ENCODE results near the gene CCN6. TPM values are rescaled to one million over a fixed set of nuclear protein-coding genes. Genes with fewer than 3 reads are reported as not detected.
A peak's percentile ranks its signal among the peaks of the same experiment; 100 is the strongest.

Gene CCN6
- total RNA-seq = not detected in 2 replicates

DNA sequence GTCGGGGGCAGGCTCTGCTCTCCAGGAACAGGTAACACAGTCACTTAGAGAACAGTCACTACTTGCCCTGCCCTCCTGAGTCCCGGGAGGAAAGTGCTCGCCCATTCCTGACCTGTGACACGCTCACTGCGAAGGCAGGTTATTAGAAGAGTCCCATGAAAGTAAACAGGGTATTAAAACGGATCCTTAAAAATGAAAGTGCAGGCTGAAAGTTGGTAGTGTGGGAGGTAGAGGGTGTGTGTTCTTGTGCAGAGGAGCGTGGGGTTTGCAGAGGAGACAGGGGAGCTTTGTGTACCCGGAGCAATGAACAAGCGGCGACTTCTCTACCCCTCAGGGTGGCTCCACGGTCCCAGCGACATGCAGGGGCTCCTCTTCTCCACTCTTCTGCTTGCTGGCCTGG is at the start of gene CCN6:
CCN6 (plus strand) TSS at position 104 of the 400 bp plus-strand sequence; CDS start at position 358, 254 bp downstream.
- DNase-seq (ENCODE audit: low read depth in 2 of 2) = no peak

DNA sequence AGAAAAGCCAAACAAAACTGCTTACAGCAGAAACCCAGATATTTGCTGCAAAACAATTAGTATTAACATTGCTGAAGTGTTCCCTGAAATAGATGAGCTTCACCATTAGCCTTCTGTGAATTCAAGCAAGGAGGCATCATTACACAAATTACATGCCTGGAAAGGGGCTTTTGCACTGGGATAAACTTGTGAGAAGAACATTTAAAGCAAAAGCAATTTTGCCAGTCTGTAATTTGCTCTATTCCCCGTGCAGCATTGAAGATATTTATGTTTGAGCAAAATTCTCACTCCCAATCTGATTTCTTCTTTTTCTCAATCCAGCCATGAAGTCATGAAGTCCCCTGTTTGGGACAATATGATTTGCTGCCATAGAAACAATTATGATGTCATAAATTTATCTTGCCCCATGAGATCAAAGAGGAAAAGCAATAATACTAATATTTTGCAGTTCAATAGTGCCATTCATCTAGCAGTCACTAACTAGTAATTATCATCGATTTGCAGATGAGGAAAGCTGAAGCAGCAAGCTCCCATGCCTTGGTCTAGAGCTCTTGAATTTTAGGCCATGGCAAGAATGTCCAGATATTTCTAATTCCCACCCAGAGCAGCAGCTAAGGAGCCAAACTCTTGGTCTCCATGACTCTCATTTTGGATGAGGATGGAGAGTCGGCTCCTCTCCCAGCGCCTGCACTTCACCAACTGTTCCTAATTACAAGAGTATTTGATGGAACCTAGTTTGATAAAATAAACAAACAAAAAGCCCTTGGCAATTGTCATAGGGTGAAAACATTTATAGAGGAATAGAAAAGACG is 49.5 kb upstream of the CCN6 start:
- no peak for DNase-seq (ENCODE audit: low read depth in 2 of 2)

DNA sequence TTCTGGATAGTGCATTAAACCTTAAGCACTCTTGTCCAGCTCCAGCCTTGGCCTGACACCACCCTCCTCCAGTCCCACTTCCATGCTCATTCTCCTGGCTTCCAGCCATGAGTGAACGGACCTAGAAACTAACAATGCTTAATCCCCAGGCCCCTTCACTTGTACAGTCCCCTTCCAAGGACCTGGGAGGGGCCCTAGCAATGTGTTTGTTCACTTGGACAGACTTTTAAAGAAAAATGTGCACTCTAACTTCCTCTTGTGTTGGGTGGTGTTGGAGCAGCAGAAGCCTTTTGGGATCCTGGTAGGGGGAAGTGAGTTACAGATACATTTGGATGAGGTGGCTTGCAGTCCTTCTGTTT is 48.9 kb upstream of the CCN6 start:
- no peak for DNase-seq (ENCODE audit: low read depth in 2 of 2)

DNA sequence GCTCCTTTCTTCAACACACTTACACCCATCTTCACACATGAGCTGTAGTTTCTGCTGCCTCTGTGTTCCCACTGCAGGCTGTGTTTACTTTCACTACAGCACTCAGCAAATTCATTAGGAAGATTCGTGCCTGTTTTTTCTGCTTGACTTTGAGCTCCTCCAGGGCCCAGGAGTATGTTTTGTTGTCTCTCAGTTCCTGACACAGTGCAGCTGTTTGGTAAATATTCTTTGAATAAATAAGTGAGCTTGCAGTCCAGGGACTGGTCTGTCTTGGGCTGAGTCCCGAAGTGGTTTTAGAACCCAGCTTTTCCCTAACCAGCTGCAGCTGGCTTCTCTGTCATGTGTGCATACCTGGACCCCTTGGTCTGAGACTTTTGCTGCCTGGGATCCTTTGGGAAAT is 46.6 kb upstream of the CCN6 start:
- no peak for DNase-seq (ENCODE audit: low read depth in 2 of 2)

DNA sequence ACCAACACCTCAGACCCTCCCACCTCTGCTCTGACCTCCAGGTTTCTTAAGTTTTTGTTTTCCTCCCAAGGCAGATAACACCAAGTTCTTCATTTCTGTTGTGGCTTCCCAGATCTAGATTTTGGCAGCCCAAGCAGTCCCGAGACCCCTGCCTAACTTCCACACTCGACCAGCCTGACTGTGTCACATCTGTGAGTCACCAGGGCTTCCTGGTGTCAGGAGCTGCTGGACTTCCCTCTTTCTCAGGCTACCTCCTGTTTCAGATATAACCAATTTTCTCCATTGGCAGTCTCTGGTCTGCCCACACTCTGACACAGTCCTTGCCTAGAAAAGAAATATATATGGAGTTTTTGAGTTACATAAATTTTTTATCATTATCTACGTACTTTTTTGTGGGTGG is 46.1 kb upstream of the CCN6 start:
- DNase-seq (ENCODE audit: low read depth in 2 of 2) = peak in 1 of 2 donors; percentile 81

DNA sequence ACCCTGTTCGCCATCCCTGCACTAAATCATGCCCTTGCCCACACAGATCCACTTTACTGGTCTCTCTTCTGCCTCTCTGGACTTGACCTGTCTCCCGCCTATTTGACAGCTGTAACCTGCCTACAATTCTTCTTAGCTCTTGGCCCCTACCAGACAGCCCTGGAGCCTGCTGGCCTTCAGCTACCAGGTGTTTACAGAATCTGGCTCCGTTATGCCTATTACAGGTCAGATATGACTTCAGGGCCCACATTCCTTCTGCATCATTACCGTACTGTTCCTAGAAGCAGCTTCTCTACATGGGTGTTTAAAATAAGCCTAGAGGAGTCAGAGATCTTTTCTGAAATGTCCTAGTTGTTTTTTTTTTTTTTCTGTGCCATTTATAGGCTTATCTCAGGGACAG is 45.4 kb upstream of the CCN6 start:
- DNase-seq (ENCODE audit: low read depth in 2 of 2) = no peak

DNA sequence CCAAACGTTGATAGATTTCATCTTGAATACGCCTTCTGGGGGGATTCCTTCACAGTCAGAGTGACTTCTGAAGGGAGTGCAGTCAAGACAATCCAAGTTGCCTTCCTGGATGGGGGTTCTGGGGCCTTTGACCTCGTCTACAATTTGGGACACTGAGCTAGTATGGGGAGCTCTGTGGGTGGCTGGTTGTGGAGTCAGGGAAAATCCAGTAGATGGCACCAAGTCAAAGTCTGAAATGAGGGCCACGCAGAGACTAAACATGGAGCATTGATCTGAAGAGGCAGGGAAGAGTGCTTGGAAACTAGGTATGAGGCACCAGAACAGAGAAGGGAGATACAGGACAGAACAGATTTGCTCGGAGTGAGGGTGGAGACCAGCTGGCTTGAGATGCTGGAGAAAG is 43.6 kb upstream of the CCN6 start:
- peak; percentile 15 to 40 for DNase-seq (ENCODE audit: low read depth in 2 of 2)

DNA sequence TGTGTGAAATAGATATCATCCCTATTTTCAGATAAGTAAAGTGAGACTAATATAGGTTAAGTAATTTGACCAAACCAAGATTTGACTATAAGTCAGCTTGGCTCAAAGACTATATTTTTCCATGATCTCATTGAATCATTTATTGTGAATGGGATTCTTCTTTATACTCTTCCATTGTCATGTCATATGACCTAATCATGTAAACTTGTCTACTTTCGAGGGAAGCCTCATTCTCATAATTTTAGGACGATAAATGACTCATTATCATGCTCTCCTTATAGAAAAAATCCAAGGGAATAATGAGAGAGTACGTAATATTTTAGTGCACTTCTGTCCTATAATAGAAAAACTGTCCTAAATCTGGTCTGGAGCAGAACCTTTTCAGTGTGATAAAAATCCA is 40.9 kb upstream of the CCN6 start:
- DNase-seq (ENCODE audit: low read depth in 2 of 2) = peak in 1 of 2 donors; percentile 29

DNA sequence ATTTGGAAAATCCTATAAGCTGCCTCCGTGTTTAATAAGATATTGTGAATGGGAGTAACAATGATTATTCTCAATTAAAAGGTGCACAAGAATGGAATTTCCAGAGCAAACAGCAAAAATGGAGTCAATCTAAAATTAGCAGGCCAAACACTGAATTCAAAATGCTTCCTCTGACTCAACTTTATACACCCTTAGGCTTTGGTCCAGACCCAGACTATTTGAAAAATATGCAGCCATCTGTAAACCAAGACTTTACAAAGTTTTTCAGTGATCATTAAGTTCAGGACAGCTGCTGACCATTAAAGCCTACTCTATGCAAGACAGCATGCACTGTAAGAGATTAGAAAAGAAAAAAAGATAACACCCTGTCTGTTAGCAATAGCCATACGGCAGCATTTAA is 39.4 kb upstream of the CCN6 start:
- peak in 1 of 2 donors; percentile 39 for DNase-seq (ENCODE audit: low read depth in 2 of 2)

DNA sequence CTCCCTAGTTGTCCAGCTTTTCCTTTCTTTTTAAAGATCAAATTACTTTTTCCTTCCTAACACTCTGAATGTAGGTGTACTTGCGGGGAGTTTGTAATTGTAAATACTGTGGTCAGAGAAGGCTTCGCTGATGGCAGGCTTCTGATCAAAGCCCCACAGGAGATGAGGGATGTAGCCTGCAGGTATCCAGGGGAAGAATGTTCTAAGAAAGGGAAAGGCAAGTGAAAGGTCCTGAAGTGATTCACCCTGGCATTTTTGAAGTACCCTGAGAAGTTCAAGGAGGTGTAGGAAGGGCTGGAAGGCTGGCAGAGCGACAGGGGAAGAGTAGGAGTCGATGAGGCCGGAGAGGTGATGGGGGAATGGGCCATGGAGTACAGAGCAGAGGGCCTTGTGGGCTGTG is 38.2 kb upstream of the CCN6 start:
- no peak for DNase-seq (ENCODE audit: low read depth in 2 of 2)

DNA sequence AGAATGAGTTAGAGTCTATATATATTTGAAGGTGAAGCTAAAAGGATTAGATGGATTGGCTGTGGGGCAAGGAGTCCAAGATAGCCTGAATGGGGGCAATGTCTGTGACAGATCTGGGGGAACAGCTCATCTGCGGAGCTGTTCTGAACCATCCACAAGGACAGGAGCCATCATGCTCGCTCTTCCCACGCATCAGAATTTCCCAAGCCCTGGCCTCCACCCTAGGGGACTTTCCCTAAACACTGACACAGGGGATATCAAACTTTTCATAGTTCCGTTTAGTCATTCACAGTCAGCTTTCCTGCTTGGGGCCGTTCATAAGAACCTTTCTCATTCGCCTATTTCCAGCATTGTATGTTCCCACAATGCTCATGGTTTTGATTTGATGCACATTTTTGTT is 37.6 kb upstream of the CCN6 start:
- peak; percentile 89 to 92 for DNase-seq (ENCODE audit: low read depth in 2 of 2)

DNA sequence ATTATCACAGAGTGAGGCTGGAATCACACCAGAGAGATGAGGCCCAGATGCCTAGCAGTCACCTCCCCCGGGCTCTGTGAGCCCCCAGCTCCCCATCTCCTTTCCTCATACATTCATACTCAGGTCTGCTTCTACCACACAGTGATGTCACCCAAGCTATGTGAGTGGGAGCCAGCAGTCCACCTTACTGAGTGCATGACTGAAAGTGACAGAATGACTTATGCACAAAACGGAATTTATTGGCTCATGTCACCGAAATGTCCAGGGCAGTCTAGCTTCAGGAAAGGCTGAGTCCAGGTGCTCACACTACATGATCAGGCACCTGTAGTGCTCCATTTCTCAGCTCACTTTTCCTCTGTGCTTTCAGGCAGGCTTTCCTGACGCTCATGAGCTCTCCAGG is 36.7 kb upstream of the CCN6 start:
- DNase-seq (ENCODE audit: low read depth in 2 of 2) = peak in 1 of 2 donors; percentile 27

DNA sequence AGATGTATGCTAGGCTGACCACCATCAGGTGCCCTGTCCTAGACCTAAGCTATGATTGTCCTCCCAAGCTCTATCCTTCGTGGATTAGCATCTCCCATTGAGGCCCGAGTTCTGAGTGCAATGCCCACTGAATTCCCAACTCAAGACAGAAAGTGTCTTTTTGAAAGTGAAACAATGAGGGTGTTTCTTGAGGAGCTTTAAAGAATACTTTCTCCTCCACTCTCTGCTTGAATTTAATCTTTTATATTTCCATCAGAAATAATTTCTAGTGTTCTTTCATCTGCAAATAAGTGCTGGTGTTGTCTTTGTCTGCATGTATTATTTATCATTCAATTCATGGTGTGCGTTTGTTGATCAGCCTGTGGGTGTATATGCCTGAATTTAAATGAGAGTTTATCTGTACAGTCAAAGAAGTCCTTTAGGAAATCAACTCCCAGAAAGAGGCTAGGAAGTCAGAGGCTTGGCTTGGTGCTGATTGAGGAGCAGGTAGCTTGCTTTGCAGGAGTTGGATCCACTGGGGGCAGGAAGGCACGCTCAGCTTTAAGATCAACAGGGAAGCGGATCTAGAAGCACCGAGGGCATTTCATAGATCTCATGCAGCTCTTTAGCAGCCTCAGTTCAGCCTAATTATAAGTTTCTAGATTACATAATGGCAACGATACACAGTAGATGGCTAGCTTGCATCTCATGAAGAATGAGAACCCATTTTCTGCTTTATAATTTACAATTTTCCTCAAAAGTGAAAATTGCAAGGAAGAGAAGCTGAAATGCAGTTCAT is 36.0 kb upstream of the CCN6 start:
- DNase-seq (ENCODE audit: low read depth in 2 of 2) = no peak

DNA sequence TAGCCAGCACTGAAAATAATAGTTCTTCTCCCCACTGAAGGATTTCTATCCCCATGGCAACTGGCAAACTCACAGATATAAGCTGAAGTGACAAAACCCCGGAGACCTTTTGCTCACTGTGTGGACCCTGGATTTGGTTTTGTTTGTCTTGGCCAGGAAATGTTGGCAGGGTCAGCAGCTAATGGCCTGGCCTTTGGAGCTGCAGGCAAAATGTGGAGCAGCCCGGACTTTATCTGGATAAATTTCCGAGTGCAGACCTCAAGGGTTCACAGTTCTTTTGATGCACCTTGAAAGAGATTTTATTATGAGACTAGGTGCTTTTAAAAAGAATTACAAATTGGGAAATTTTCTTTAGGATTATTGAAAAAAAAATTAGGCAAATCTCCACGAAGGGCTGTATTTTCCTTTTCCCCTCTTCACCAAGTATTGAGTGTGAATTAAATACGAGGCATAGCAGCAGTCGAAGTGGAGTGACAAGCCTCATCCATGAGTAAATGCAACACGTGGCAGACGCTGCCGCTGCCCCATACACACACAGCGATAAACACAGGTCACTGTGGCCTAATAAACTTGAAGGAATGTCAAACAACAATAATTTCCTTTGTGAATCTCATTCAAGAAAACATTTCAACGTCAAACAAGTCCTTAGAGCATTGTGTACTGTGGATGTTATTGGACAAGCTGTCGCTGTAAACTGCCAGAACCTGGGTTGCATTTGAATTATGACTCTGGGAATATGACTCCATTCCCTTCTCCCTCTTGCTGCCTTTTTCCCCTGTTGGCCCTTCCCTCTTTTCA is 35.1 kb upstream of the CCN6 start:
- peak; percentile 88 to 95 for DNase-seq (ENCODE audit: low read depth in 2 of 2)

DNA sequence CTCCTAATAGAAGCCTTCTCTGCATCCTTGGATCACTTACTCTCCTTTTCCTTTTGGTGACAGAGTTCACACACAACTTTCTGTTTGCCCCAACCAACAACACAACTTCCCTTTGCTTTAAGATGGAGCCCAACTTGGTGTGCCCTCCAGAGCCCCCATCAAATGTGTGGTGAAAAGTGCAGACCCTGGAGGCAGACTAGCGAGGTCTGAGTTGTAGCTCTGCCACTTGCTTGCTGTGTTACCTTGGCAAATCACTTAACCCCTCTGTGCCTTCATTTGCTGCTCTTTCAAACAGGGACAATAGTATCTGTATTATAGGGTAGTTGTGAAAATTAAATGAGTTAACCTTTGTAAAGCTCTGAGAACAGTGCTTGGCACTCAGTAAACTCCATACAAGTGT is 34.3 kb upstream of the CCN6 start:
- DNase-seq (ENCODE audit: low read depth in 2 of 2) = no peak

DNA sequence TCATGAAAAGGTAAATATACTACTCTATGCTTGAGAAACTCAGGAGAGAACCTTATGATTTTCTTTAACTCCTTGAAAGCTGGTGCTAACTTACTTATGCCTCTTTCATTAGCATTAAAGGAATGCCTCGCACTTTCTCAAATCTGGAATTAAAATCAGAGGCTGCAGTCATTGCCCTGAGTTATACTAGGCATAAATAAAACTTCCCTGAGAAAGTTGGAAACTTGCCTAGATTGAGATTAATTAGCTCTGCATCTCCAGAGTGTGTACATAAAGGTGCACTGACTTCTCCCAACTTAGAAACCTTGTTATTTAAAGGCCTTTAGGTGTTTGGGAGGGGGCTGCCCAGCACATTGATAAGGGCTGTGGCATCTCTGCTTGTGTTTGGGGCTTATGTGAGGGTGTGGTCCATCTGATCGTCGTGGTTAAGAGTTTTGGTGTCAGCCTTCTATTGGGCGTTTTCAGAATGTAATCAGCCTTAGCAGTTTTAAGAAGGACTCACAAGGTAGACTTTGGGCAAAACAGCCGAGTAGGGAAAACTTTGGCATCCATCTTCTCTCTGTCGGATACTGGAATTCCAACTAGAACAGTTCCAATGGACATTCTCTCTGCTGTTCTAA is 32.1 kb upstream of the CCN6 start:
- no peak for DNase-seq (ENCODE audit: low read depth in 2 of 2)

DNA sequence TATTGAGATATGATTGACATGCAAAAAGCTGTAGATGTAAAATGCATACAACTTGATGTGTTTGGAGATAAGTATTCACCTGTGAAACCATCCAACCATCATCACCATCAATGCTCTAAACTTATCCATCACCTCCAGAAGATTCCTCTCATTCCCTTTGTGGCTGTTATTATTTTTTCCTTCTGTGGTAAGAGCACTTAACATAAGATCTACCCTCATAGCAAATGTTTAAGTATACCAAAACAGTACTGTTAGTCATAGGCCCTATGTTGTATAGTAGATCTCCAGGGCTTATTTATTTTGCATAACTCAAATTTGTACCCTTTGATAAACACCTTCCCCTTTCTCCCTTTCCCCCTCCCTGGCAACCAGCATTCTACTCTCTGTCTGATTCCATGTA is 31.2 kb upstream of the CCN6 start:
- DNase-seq (ENCODE audit: low read depth in 2 of 2) = no peak

DNA sequence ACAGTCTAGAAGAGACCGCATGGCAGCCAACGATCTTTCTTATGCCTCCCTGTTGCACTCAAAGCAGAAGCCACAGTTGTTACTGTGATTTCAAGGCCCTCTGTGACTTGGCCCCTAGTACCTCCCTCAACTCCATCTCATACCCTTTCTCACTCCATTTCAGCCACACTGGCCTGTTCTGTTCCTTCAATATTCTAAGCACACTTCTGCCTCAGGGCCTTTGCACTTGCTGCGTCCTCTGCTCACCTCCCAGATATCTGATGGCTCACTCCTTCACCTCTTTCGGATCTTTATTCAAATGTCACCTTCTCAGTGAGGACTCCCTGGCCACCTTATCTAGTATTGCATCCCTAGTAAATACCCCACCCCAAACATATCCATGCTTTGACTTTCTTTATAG is 29.4 kb upstream of the CCN6 start:
- DNase-seq (ENCODE audit: low read depth in 2 of 2) = no peak

DNA sequence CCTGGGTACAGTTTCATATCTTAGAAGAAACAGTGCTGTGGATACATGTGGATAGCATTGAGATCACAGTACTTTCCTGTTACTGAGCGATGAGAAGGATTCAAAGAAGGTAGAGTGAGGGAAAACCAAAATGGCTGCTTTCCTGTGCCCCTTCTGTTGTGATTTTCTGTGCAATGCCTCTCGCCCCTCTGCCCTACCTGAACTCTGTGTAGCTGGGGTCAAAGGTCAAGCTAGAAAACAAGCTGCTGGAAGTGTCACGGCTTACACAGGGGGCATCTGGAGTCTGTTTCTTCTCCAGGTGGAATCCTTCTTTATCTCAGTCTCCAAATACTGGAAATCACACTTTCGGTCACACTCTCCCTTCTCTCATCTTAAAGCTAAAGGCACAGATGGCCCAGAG is 27.0 kb upstream of the CCN6 start:
- DNase-seq (ENCODE audit: low read depth in 2 of 2) = no peak

DNA sequence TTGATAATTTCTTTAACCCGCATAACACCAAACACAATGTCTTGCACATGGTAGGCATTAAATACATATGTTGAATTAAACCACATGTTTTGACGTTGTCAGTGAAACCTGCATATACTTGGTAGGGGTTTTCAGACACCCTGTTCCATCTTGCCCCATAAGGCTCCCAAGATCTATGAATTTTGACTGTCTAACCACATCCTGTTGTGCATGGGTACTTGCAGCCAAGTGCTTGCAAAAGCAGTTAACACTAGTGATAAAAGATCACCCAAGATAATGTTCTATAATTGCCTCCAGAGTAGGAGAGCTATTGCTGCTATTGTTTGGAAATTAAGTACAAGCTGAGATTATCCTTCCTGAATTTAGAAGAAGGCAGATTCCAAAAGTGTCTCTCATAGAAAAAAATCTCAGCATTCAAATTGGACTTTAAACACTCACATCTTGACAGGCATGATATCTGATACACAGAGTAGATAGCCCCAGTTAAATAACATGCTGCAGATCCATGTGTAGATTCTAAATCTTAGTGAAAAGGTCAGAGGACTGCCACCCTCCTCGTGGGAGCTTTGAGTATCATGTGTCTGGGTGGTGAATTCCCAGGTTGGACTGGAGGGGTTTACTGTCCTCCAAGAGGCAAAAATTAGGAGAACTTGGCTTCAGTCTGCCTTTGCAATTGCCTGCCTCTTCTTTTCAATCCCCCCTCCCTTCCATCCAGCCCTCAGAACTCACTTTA is 25.8 kb upstream of the CCN6 start:
- no peak for DNase-seq (ENCODE audit: low read depth in 2 of 2)

Data from dermis microvascular lymphatic vessel endothelial cell (primary cell).